Esophagus (tissue), 2 donors: ENCODE measurements around the gene PYGM. TPM values are rescaled to one million over a fixed set of nuclear protein-coding genes. Genes with fewer than 3 reads are reported as not detected.

Experiments
- H3K27ac ChIP-seq, 2 donors: one replicate each; pipeline ENCODE4 v1.5.1; 2013; ENCODE audit warnings: low read depth in 2 of 2, mild to moderate bottlenecking in 2 of 2, inconsistent platforms in 1 of 2, low read length in 1 of 2, moderate library complexity in 1 of 2
- H3K27me3 ChIP-seq, 2 donors: one replicate each; pipeline ENCODE4 v1.6.1; 2013; ENCODE audit warnings: low read length in 2 of 2, control low read depth in 1 of 2, mild to moderate bottlenecking in 1 of 2; ENCODE audit not compliant: insufficient read depth in 2 of 2, control insufficient read depth in 1 of 2
- H3K36me3 ChIP-seq, 2 donors: one replicate each; pipeline ENCODE4 v1.6.1; 2013; ENCODE audit warnings: low read length in 1 of 2; ENCODE audit not compliant: control insufficient read depth in 2 of 2, insufficient read depth in 2 of 2
- H3K4me1 ChIP-seq, 2 donors: one replicate each; pipeline ENCODE4 v1.6.1; 2013; ENCODE audit warnings: low read length in 1 of 2; ENCODE audit not compliant: control insufficient read depth in 2 of 2, insufficient read depth in 2 of 2
- H3K4me3 ChIP-seq, 2 donors: one replicate each; pipeline ENCODE4 v1.5.1; 2013; ENCODE audit warnings: low read length in 2 of 2, mild to moderate bottlenecking in 2 of 2, low read depth in 1 of 2, moderate library complexity in 1 of 2
- H3K9me3 ChIP-seq, 2 donors: one replicate each; pipeline ENCODE4 v1.6.1; 2013; ENCODE audit warnings: mild to moderate bottlenecking in 2 of 2, low read depth in 1 of 2, low read length in 1 of 2, moderate library complexity in 1 of 2; ENCODE audit not compliant: control insufficient read depth in 2 of 2, insufficient read depth in 1 of 2
- WGBS, 2 donors: extraction: QIAGEN DNeasy Blood & Tissue Kit; methylation state at CpG; one replicate each; pipeline ENCODE4 v1.1.7; 2013; 5-methylcytosine and 5-hydroxymethylcytosine counted together
- polyA plus RNA-seq, 2 donors: library from polyadenylated mRNA; stranded (reverse); fragments of 200-250 nt; gene quantifications; one replicate each; pipeline ENCODE4 v1.2.3, GENCODE V29; 2013
- donor health status: healthy with polysubstance abuse.
- donor health status: Bipolar disorder and iron deficiency.

PYGM gene
- polyA plus RNA-seq, 2 donors, result 1.2 to 1.7 TPM

GRCh38 chr11:64718780-64719124, 41.0 kb downstream of the PYGM start:
- H3K4me3 ChIP-seq, result no peak overlapping the region
- peaks cover 7 to 8% of the 10 kb centered on the region in 2 donors for H3K27me3 ChIP-seq
- no peak overlapping the region for H3K27ac ChIP-seq
- H3K36me3 ChIP-seq, result no peaks in the 10 kb centered on the region
- 62 to 63% methylated on average over 4 of the region's 4 CpGs for WGBS, 2 donors
- H3K9me3 ChIP-seq, result no peaks in the 10 kb centered on the region
- H3K4me1 ChIP-seq, result peaks cover 0 to 2% of the 10 kb centered on the region in 2 donors

GRCh38 chr11:64718084-64718779, 41.5 kb downstream of the PYGM start:
- Histone ChIP-seq H3K36me3 (no peaks in the 10 kb centered on the region), H3K27ac (no peak overlapping the region), H3K4me1 (peaks cover 0 to under 1% of the 10 kb centered on the region in 2 donors), H3K9me3 (no peaks in the 10 kb centered on the region), H3K4me3 (no peak overlapping the region), H3K27me3 (peaks cover 8 to 9% of the 10 kb centered on the region in 2 donors)
- 72 to 78% methylated on average over 15 of the region's 15 CpGs for WGBS, 2 donors

- H3K4me1 ChIP-seq, result peaks cover 0 to 2% of the 10 kb centered on the region in 2 donors
- peaks cover 13 to 18% of the 10 kb centered on the region in 2 donors for H3K27me3 ChIP-seq
- no peak overlapping the region for H3K27ac ChIP-seq
Measured at GRCh38 chr11:64717268-64717578, 42.6 kb downstream of the PYGM start.

GRCh38 chr11:64716473-64717267, 43.1 kb downstream of the PYGM start:
- H3K4me3 ChIP-seq, result no peak overlapping the region
- no peaks in the 10 kb centered on the region for H3K9me3 ChIP-seq
- no peak overlapping the region for H3K27ac ChIP-seq
- 45 to 50% methylated on average over 16 to 21 of the region's 21 CpGs for WGBS, 2 donors
- no peaks in the 10 kb centered on the region for H3K36me3 ChIP-seq
- H3K27me3 ChIP-seq, result peaks cover 13 to 21% of the 10 kb centered on the region in 2 donors
- H3K4me1 ChIP-seq, result peaks cover 0 to 2% of the 10 kb centered on the region in 2 donors

More at GRCh38 chr11:64717268-64717578, 42.6 kb downstream of the PYGM start:
- H3K4me3 ChIP-seq, result no peak overlapping the region
- WGBS, 2 donors, result 58 to 60% methylated on average over 4 of the region's 4 CpGs
- no peaks in the 10 kb centered on the region for H3K9me3 ChIP-seq
- H3K36me3 ChIP-seq, result no peaks in the 10 kb centered on the region

GRCh38 chr11:64715756-64716472, 43.9 kb downstream of the PYGM start:
- no peaks in the 10 kb centered on the region for H3K36me3 ChIP-seq
- peaks cover 13 to 21% of the 10 kb centered on the region in 2 donors for H3K27me3 ChIP-seq
- no peaks in the 10 kb centered on the region for H3K9me3 ChIP-seq
- peaks cover 0 to 2% of the 10 kb centered on the region in 2 donors for H3K4me1 ChIP-seq
- H3K4me3 ChIP-seq, result no peak overlapping the region
- no peak overlapping the region for H3K27ac ChIP-seq
- WGBS, 2 donors, result 49 to 50% methylated on average over 12 to 13 of the region's 13 CpGs

GRCh38 chr11:64715110-64715509, 44.7 kb downstream of the PYGM start:
- WGBS, 2 donors, result 43 to 51% methylated on average over 5 of the region's 5 CpGs
- Histone ChIP-seq H3K4me3 (no peak overlapping the region), H3K4me1 (peaks cover 0 to 2% of the 10 kb centered on the region in 2 donors), H3K36me3 (no peaks in the 10 kb centered on the region), H3K27ac (no peak overlapping the region), H3K9me3 (no peaks in the 10 kb centered on the region), H3K27me3 (peaks cover 13 to 24% of the 10 kb centered on the region in 2 donors)

GRCh38 chr11:64714666-64715065, 45.1 kb downstream of the PYGM start:
- peaks cover 13 to 24% of the 10 kb centered on the region in 2 donors for H3K27me3 ChIP-seq
- H3K9me3 ChIP-seq, result no peaks in the 10 kb centered on the region
- H3K4me3 ChIP-seq, result no peak overlapping the region
- no peaks in the 10 kb centered on the region for H3K36me3 ChIP-seq
- 59 to 67% methylated on average over 5 of the region's 5 CpGs for WGBS, 2 donors
- no peak overlapping the region for H3K27ac ChIP-seq
- peaks cover 0 to 2% of the 10 kb centered on the region in 2 donors for H3K4me1 ChIP-seq

GRCh38 chr11:64713781-64714363, 45.9 kb downstream of the PYGM start:
- WGBS, 2 donors, result 9 to 10% methylated on average over 39 of the region's 39 CpGs
- Histone ChIP-seq H3K9me3 (no peaks in the 10 kb centered on the region), H3K4me3 (peak overlapping the region in 1 of 2 donors; percentile 3), H3K27ac (no peak overlapping the region), H3K4me1 (peaks cover 0 to 2% of the 10 kb centered on the region in 2 donors), H3K27me3 (peaks cover 13 to 24% of the 10 kb centered on the region in 2 donors), H3K36me3 (no peaks in the 10 kb centered on the region)

- Histone ChIP-seq H3K27me3 (peaks cover 13 to 24% of the 10 kb centered on the region in 2 donors), H3K9me3 (no peaks in the 10 kb centered on the region), H3K4me1 (peaks cover 0 to 2% of the 10 kb centered on the region in 2 donors), H3K27ac (no peak overlapping the region), H3K4me3 (peak overlapping the region in 1 of 2 donors; percentile 3), H3K36me3 (no peaks in the 10 kb centered on the region)
- 2 to 3% methylated on average over 64 to 111 of the region's 111 CpGs for WGBS, 2 donors
Measured at GRCh38 chr11:64713016-64713707, 46.6 kb downstream of the PYGM start.
